Stimulated activated CD4-positive, alpha-beta T cell treated with anti-CD3 and anti-CD28 coated beads, Interleukin-1b, Interleukin-23, amount 100 ng/mL, for 24 hours (primary cell): ENCODE measurements around the gene CDC25A.

ENCODE experiments used
- DNase-seq, 4 experiments: peaks; one replicate each; pipeline ENCODE4 v3.0.0-alpha.2; 2020; ENCODE audit warnings: low read depth in 4 of 4, low spot score in 1 of 4

The CDC25A gene

DNA sequence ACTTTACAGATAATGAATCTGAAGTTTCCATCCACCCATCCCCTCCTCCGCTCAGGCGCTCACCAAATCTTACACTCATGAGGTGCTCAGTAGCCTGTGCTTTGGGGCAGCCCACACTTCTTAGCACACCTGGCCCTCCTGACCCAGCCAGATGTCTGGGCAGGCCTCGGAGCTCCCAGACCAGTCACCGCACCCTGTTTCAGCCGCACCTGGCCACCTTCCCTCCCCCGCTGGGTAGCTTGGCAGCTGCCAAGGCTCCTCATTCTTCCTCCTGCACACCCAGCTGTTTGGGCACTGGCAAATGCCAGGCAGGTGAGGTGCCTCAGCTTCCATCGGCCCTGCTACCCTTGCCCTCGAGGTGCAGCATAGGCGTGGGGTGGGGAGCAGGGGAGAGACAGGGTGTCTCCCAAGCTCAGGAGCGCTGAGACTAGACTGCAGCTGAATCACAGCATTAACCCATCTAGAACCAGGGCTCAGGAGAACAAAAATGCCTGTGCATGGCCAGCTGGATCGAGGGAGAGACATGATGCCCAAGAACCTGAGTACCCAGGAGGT is 45.8 kb downstream of the CDC25A start:
- DNase-seq = no peak

DNA sequence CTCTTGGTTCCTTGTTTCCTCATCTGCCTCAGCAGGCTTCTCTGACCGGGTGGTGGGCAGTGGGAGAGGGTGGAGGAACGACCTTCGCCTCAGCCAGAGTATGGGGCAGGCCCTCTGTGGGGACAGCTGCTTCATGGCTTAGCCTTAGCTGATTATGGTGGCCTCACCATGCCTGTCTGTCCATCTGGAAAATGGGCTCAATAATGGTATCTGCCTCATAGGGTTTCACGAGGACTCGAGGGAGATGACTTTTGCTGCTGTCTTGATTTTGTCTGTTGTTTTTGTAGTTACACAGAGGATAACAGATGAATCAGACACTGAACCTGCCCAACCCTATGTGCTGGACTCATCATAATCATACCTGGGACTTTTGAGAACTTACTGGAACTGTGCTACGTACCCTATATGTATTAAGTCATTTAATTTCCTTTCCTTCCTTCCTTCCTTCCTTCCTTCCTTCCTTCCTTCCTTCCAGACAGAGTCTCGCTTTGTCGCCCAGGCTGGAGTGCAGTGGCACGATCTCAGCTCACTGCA is 46.5 kb downstream of the CDC25A start:
- no peak for DNase-seq

GRCh38 chr3:48140936-48141603 is 47.1 kb downstream of the CDC25A start:
- DNase-seq = no peak

DNA sequence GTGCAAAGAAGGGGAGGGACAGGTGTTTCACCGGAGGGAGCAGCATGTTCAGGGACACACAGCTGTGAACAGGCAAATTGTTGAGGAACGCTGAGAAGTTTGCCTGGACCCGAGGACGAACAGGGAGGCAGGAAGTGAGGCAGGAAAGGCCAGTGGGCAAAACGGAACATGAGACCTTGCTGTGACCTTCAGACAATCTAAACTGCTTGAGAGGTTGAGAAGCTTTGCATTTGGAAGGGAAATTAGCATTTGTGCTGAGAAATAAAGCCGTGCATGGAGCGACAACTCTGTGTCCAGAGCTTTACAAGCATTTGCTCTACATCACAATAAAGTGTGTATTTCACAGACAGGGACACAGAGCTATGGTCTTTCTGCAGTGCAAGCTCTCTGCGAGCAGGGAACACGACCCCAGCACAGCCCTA is 47.9 kb downstream of the CDC25A start:
- no peak for DNase-seq

- DNase-seq = no peak
Measured at GRCh38 chr3:48137425-48137999, 50.7 kb downstream of the CDC25A start.

- no peak for DNase-seq
Measured at GRCh38 chr3:48135552-48136495, 52.4 kb downstream of the CDC25A start.

DNA sequence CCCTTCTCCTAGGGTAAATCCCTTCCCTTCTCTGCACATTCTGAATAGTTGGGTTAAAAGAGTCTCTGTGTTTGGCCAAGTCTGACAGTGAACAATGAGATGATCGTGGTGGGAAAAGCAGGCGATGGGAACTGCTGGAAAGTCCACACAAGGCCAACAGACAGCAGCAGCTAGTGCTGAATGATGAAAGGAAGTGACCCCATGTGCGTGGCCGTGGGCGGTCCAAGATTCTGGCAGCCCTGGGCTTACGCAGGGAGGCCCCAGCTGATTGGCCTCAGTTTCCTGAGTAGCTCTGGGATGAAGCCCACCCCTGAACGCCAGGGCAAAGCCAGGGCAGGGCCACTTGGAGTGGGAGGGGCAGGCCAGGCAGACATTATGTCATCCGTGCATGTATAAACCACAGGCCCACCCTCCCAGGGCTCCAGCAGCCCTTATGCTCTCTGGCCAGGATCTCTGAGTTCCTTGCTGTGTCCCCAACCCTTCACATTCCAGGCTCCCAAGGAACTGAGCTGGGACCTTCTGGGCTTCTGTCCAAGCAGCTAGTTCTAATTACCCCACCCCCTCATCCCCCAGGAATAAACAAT is 57.8 kb downstream of the CDC25A start:
- no peak for DNase-seq

DNA sequence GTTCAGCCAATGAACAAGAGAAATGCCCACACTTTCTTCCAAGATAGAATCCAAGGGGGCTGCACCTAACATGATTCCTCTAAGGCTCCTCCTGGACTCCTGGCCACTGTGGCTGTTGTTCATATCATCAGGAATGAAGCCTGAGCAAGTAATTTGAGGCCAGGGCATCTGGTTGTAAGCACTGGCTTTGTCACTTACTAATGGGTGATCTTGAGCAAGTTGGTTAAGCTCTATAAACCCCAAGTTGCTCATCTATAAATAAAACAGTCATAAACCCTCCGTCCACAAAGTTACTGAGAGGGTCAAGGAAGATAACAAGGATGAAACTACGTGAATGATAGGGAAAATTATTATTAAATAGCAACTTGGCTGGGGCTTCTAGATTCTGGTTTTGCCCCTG is 58.3 kb downstream of the CDC25A start:
- DNase-seq = no peak

- no peak for DNase-seq
Measured at GRCh38 chr3:48128774-48129173, 59.4 kb downstream of the CDC25A start.

DNA sequence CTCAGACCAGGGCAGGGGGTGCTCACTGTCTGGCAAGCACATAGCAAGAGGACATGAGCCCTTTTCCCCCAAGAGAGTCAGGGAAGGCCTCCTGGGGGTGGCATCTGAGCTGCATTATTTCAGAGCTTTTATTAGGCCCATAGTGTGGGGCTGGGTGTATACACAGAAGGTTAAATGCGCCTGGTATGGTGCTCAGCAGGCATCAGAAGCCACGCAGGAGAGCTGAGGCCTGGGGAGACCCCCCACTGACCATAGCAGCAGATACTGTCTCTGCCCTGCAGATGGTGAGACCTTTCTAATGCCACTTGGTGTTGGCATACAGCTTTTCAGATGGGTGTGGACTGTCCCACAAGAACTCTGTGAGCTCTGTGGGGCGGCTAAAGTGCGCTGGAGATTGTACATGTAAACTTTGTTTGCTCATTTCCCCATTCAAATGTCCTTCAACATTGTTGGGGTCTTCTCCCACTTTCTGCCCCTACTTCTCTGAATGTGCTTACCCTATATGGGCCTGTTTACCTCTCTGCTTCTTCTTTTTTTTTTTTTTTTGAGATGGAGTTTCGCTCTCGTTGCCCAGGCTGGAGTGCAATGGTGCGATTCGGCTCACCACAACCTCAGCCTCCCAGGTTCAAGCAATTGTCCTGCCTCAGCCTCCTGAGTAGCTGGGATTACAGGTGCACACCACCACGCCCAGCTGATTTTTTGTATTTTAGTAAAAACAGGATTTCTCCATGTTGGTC is 62.2 kb downstream of the CDC25A start:
- DNase-seq = no peak

DNA sequence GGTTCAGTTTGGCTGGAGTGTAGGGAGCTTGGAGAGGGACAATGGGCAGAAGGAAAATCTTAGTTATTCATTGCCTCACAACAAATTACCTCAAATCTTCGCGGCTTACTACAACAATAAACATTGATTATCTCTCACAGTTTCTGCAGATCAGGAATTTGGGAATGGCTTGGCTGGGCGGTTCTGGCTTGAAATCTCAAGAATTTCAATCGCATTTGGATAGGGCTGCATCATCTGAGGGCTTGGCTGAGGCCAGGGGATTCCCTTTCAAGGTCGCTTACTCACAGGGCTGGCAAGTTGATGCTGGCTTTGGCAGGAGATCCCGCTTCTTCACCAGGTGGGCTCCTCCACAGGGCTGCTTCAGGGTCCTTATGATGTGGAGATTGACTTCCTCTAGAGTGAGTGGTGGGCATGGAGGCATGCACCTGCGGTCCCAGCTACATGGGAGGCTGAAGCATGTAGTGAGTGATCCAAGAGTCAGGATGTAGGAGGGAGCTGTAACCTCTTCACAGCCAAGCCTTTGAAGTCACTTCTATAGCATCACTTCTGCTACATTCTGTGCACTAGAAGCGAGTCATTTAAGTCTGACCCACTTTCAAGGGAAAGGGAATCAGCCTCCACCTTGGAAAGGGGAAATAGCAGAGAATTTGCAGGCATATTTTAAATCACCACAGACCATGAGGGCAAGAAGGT is 63.1 kb downstream of the CDC25A start:
- DNase-seq = no peak

DNA sequence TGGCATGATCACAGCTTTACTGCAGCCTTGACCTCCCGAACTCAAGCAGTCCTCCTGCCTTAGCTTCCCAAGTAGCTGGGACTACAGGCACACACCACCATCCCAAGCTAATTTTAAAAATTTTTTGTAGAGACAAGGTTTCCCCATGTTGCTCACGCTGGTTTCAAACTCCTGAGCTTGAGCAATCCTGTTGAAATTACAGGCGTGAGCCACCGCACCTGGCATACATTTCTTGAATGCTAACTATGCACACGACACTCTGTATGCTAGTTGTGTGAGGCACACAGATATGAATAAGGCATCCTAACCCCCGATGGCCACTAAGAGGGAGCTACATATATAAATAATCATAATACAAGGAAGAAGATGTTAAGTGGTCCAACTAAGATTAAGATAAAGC is 64.9 kb downstream of the CDC25A start:
- DNase-seq = no peak

DNA sequence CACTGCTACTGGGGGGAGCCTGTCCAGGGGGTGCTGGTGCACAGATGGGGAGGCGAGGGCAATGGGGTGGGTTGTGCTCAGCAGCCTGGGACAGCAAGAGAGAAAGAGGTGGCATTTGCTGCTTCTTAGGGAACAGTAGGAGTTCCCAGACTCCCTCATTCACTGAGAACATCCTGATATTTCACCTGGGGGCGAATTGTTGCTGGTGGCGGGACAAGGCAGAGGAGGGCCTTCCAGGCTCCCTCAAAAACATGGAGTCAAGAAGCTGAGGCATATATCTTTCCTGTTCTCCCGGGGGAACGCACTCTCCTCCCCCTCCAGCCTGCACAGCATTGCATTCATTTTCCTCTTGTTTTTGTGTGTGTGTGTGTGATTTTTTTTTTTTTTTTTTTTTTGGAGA is 65.7 kb downstream of the CDC25A start:
- no peak for DNase-seq

GRCh38 chr3:48120223-48120622 is 68.0 kb downstream of the CDC25A start:
- DNase-seq = no peak

- DNase-seq = no peak
Measured at GRCh38 chr3:48119505-48120193, 68.6 kb downstream of the CDC25A start.

DNA sequence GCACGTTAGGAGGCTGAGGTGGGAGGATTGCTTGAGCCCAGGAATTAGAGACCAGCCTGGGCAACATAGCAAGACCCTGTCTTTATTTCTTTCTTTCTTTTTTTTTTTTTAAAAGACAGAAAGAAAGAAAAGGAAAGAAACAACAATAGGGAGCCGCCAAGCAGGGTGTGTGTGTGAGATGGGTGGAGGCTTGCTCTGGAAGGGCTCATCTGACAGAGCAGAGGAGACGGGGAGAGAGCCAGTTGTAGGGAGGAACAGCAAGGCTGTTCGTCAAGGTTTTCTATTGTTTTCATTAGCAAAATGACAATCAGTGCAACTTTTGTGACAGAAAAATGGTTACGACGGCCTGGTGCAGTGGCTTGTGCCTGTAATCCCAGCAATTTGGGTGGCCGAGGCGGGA is 69.3 kb downstream of the CDC25A start:
- DNase-seq = no peak

- no peak for DNase-seq
Measured at GRCh38 chr3:48118322-48118721, 69.9 kb downstream of the CDC25A start.

- no peak for DNase-seq
Measured at GRCh38 chr3:48112813-48113212, 75.4 kb downstream of the CDC25A start.

DNA sequence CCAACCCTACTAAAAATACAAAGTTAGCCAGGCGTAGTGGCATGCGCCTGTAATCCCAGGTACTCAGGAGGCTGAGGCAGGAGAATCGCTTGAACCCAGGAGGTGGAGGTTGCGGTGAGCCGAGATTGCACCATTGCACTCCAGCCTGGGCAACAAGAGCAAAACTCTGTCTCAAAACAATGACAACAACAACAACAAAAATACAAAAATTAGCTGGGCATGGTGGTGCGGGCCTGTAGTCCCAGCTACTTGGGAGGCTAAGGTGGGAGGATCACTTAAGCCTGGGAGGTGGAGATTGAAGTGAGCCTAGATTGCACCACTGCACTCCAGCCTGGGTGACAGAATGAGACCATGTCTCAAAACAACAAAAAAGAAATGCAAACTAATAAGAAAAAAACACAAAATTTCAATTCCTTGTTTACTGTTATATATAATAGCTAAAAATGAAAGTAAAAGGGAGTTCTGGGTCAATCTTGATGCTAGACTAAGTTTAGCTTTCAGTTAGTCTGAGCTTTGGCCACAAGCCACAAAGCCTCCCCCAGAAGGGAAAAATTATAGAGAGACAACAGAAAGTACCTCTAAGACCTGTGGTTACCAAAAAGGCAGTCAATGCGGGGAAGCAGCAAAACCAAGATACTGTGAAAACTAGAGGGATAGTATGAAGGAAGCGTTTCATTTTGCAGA is 76.0 kb downstream of the CDC25A start:
- peak in 1 of 4 experiments; percentile 8 for DNase-seq
